ENCODE data around the gene OAS1.
"Not testable (repeated sequence)": the region's sequence is repeated elsewhere in the genome, so short reads cannot be mapped to it uniquely, and the experiment has no call there.

Gene OAS1

DNA sequence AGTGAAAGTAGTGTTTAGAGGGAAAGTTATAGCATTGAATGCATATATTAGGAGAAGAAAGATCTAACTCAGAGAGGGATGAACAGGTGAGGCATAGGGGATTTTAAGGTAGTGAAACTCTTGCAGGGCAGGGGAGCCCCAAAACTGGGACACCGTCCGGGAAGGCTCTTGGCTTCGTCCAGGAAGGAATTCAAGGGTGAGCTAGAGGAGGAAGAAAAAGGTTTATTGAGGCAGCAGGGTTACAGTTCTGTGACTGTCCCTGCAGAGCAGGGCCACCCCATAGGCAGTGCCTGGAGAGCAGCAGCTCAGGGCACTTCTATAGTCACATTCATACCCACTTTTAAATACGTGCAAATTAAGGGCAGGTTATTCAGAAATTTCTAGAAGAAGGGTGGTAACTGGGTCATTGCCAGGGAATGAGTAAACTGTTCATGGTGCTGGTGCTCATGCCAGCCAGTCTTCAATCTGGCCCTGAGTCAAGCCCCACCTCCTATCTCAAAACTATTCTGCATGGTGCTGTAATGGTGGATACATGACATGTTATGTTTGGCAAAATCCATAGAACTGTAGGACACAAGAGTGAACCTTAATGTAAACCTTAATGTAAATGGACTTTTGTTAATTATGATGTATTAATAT lies 1.2 kb upstream of the OAS1 start:
- no peak for DNase-seq (ENCODE audit: low read depth)

DNA sequence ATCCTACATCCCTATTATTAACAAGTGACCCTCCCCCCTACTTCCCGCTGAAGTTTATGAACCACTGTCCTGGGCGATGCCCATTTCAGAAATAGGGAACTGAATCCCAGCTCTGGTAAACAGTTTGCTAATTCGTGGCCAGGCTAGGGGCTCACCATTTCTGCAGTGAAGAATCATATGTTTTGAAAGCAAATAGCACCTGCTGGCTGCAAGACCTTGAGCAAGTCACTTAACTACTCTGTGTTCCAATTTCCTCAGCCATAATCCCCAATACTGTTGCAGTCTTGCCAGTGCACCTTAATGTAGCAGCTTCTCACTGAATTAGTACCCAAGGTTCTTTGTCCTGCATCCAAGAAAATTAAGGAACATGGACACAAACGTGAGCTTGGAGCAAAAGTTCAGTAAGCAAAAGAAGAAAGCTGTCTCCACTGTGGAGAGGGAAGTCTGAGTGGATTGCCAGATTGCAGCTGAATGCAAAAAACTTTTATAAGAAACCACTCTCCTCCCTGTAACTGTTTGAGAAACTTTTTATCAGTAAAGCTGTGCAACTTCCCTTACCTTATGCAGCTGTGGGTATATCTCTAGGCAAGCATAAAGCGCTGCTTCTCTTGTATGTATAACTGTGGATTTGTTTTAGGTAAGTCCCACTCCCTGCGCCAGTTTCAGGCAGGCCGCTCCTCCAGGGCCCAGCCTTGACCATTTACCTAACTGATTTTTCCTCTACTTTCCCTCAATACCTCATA lies 824 bp downstream of the OAS1 start:
- TF ChIP-seq, protein P1, sequence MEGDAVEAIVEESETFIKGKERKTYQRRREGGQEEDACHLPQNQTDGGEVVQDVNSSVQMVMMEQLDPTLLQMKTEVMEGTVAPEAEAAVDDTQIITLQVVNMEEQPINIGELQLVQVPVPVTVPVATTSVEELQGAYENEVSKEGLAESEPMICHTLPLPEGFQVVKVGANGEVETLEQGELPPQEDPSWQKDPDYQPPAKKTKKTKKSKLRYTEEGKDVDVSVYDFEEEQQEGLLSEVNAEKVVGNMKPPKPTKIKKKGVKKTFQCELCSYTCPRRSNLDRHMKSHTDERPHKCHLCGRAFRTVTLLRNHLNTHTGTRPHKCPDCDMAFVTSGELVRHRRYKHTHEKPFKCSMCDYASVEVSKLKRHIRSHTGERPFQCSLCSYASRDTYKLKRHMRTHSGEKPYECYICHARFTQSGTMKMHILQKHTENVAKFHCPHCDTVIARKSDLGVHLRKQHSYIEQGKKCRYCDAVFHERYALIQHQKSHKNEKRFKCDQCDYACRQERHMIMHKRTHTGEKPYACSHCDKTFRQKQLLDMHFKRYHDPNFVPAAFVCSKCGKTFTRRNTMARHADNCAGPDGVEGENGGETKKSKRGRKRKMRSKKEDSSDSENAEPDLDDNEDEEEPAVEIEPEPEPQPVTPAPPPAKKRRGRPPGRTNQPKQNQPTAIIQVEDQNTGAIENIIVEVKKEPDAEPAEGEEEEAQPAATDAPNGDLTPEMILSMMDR (conservative IDR thresholded peaks at IDR 0.05; ENCODE audit: control insufficient read depth, insufficient read depth, low read depth, low read length), result no peak

More for the DNA sequence above, 1.2 kb upstream of the OAS1 start:
- H3K4me3 ChIP-seq (ENCODE audit: control insufficient read depth, low read depth, low read length), result no peak overlapping the region
- TF ChIP-seq, protein P1 (conservative IDR thresholded peaks at IDR 0.05; ENCODE audit: control insufficient read depth, insufficient read depth, low read depth, low read length), result no peak

DNA sequence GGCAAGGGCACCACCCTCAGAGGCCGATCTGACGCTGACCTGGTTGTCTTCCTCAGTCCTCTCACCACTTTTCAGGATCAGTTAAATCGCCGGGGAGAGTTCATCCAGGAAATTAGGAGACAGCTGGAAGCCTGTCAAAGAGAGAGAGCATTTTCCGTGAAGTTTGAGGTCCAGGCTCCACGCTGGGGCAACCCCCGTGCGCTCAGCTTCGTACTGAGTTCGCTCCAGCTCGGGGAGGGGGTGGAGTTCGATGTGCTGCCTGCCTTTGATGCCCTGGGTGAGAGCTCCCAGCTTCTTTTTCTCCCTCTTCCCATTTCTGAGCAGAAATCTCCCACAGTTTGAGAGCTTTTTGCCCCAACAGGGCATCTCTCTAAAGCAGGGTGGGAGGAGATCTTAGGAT lies 1.8 kb downstream of the OAS1 start:
- DNase-seq (ENCODE audit: low read depth), result no peak
- no peak overlapping the region for H3K4me3 ChIP-seq (ENCODE audit: control insufficient read depth, low read depth, low read length)
- TF ChIP-seq, protein P1 (conservative IDR thresholded peaks at IDR 0.05; ENCODE audit: control insufficient read depth, insufficient read depth, low read depth, low read length), result no peak

More for the DNA sequence above, 824 bp downstream of the OAS1 start:
- no peak overlapping the region for H3K4me3 ChIP-seq (ENCODE audit: control insufficient read depth, low read depth, low read length)
- no peak for DNase-seq (ENCODE audit: low read depth)

DNA sequence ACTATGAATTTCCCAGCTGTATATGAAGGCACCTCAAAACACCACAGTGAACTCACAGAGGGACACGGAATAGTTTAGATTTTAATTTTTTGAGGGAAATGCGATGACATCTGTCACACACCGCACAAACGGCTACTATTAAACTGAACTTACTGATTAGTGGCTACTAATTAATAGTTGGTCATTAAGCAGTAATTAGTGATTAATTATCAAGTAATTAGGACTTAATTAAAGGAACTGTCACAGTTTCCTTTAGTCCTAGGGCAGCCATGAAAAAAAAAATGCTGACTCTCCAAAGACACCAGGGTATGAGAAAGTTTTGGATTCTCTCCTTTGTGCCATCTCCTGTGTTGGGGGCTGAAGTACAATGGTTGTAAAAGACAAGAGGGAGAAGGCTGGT lies 2.9 kb downstream of the OAS1 start:
- DNase-seq (ENCODE audit: low read depth), result no peak
- TF ChIP-seq, protein P1 (conservative IDR thresholded peaks at IDR 0.05; ENCODE audit: control insufficient read depth, insufficient read depth, low read depth, low read length), result no peak
- no peak overlapping the region for H3K4me3 ChIP-seq (ENCODE audit: control insufficient read depth, low read depth, low read length)

DNA sequence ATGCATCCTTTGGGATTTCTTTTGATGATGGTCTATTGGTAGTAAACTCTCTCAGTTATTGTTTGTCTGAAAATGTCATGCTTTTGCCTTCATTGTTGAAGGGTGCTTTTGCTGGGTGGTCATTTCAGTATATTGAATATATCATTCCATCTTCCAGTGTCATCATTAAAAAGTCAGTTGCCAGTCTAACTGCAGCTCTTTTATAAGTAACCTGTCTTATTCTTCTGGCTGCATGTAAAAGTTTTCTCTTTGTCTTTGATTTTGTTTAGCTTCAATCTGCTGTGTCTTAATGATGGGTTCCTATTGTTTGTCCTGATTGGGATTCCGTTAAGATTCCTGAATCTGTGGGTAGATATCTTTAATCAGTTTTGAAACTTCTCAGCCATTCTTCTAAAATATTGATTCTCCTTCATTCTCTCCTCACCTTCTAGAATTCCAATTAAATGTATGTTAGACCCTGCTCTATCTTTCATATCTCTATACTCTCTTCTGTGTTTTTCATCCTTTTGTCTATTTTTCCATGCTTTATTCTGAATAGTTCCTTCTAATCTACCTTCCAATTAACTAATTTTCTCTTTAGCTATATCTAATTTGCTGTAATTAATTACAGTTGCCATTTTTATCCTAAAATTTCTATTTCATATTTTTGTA lies 6.4 kb downstream of the OAS1 start:
- TF ChIP-seq, protein P1 (conservative IDR thresholded peaks at IDR 0.05; ENCODE audit: control insufficient read depth, insufficient read depth, low read depth, low read length), result no peak
- H3K4me3 ChIP-seq (ENCODE audit: control insufficient read depth, low read depth, low read length), result no peak overlapping the region
- no peak for DNase-seq (ENCODE audit: low read depth)

DNA sequence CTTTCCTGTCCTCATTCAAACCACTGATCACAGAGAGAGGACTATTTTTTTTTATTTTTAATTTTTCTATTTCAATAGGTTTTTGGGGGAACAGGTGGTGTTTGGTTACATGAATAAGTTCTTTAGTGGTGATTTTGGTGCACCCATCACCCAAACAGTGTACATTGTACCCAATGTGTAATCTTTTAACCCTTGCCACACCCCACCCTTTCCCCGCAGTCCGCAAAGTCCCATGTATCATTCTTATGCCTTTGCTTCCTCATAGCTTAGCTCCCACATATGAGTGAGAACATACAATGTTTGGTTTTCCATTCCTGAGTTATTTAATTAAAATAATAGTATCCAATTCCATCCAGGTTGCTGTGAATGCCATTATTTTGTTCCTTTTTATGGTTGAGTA lies 7.1 kb downstream of the OAS1 start:
- not testable (repeated sequence) for H3K4me3 ChIP-seq (ENCODE audit: control insufficient read depth, low read depth, low read length); DNase-seq (ENCODE audit: low read depth)

DNA sequence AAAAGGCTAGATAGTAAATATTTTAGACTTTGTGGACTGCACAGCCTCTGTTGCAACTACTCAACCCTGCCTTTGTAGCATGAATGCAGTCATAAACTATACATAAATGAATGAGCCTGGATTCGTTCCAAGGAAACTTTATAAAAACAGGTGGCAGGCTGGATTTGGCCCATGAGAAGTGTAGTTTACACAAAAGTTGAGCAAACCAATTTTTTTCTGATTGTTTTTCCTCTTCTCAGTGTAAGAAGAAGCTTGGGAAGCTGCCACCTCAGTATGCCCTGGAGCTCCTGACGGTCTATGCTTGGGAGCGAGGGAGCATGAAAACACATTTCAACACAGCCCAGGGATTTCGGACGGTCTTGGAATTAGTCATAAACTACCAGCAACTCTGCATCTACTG lies 9.5 kb downstream of the OAS1 start:
- no peak overlapping the region for H3K4me3 ChIP-seq (ENCODE audit: control insufficient read depth, low read depth, low read length)
- no peak for DNase-seq (ENCODE audit: low read depth)
- TF ChIP-seq, protein P1 (conservative IDR thresholded peaks at IDR 0.05; ENCODE audit: control insufficient read depth, insufficient read depth, low read depth, low read length), result no peak

All from fibroblast of mammary gland (primary cell).